Activated B cell treated with CpG ODN at 0.5 μM for 24 hours (primary cell): Measurements from ENCODE around the gene TGFBR1. TPM values are rescaled to one million over a fixed set of nuclear protein-coding genes. Genes with fewer than 3 reads are reported as not detected.

ENCODE experiments used
- ATAC-seq: fragments of 200-7000 bp; cut with Tn5 transposase; one replicate; pipeline ENCODE4 v1.10.0; 2021; ENCODE audit warnings: low read depth, mild to moderate bottlenecking, moderate library complexity
- CTCF ChIA-PET: fragments of 350-600 bp; sonication (Branson Sonifier 250); formaldehyde crosslinking; loops from one replicate; lab custom pipeline; 2021; ENCODE audit warnings: antibody characterized with exemption; lab: Charles Lee
- POLR2A ChIA-PET: fragments of 350-600 bp; sonication (Branson Sonifier 250); formaldehyde crosslinking; loops from one replicate; lab custom pipeline; 2021; ENCODE audit warnings: antibody characterized with exemption; lab: Charles Lee
- DNase-seq: peaks from one replicate; pipeline ENCODE4 v3.0.0; 2022
- H3K27ac Mint-ChIP-seq: one replicate; pipeline ENCODE4 v1.8.0; 2020; ENCODE audit warnings: mixed read lengths
- H3K27me3 Mint-ChIP-seq: one replicate; pipeline ENCODE4 v1.8.0; 2021; ENCODE audit warnings: mixed read lengths
- H3K36me3 Mint-ChIP-seq: one replicate; pipeline ENCODE4 v1.8.0; 2021; ENCODE audit warnings: low read depth, mixed read lengths
- H3K4me1 Mint-ChIP-seq: one replicate; pipeline ENCODE4 v1.8.0; 2021; ENCODE audit warnings: mixed read lengths
- H3K4me3 Mint-ChIP-seq: one replicate; pipeline ENCODE4 v1.8.0; 2020; ENCODE audit warnings: mild to moderate bottlenecking, mixed read lengths
- H3K9me3 Mint-ChIP-seq: one replicate; pipeline ENCODE4 v1.8.0; 2020; ENCODE audit warnings: mixed read lengths
- intact Hi-C: fragments of 100-400 bp; cut with micrococcal nuclease; formaldehyde crosslinking; loops from one replicate; pipeline ENCODE4 v1.15.1; 2024
- total RNA-seq: library from RNA; stranded (reverse); gene quantifications from 2 replicates; pipeline ENCODE4 v1.2.3, GENCODE V29; 2022
- TF ChIP-seq, protein P1 (sequence below): fragments of 200-600 bp; IDR thresholded peaks from one replicate; pipeline ENCODE4 v1.8.0; 2022; ENCODE audit warnings: antibody characterized with exemption, mild to moderate bottlenecking

Gene TGFBR1
- total RNA-seq, 1 donor from 2014 or later, result 65.3 TPM

GRCh38 chr9:99101271-99101670 is 3.6 kb upstream of the TGFBR1 start:
- intact Hi-C loops, result no loop called here
- peaks cover 6% of the 10 kb centered on the region for H3K9me3 Mint-ChIP-seq
- ATAC-seq (no peak), DNase-seq (no peak)
- ChIA-PET POLR2A (no interaction called here), CTCF (interaction anchor here (1.4 kb wide), 1 partner anchor 104 kb away, joined by 3 read pairs; no protein-coding TSS in a partner anchor)
- TF ChIP-seq, protein P1, sequence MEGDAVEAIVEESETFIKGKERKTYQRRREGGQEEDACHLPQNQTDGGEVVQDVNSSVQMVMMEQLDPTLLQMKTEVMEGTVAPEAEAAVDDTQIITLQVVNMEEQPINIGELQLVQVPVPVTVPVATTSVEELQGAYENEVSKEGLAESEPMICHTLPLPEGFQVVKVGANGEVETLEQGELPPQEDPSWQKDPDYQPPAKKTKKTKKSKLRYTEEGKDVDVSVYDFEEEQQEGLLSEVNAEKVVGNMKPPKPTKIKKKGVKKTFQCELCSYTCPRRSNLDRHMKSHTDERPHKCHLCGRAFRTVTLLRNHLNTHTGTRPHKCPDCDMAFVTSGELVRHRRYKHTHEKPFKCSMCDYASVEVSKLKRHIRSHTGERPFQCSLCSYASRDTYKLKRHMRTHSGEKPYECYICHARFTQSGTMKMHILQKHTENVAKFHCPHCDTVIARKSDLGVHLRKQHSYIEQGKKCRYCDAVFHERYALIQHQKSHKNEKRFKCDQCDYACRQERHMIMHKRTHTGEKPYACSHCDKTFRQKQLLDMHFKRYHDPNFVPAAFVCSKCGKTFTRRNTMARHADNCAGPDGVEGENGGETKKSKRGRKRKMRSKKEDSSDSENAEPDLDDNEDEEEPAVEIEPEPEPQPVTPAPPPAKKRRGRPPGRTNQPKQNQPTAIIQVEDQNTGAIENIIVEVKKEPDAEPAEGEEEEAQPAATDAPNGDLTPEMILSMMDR, result no peak
- H3K4me1 Mint-ChIP-seq, result peaks cover 17% of the 10 kb centered on the region
- H3K36me3 Mint-ChIP-seq, result no peaks in the 10 kb centered on the region
- H3K27me3 Mint-ChIP-seq, result no peaks in the 10 kb centered on the region
- no peak overlapping the region for H3K27ac Mint-ChIP-seq
- H3K4me3 Mint-ChIP-seq, result no peak overlapping the region

- ATAC-seq (no peak), DNase-seq (no peak)
- Mint-ChIP-seq H3K4me3 (no peak overlapping the region), H3K4me1 (peaks cover 22% of the 10 kb centered on the region), H3K36me3 (no peaks in the 10 kb centered on the region), H3K27me3 (no peaks in the 10 kb centered on the region), H3K27ac (no peak overlapping the region), H3K9me3 (peaks cover 6% of the 10 kb centered on the region)
- ChIA-PET CTCF (interaction anchor here (1.1 to 1.4 kb wide), 2 partner anchors 39 to 104 kb away, joined by 3 read pairs; no protein-coding TSS in a partner anchor), POLR2A (no interaction called here)
- TF ChIP-seq, protein P1, result no peak
- intact Hi-C loops, result no loop called here
Observed at GRCh38 chr9:99101812-99102211, 3.1 kb upstream of the TGFBR1 start.

GRCh38 chr9:99103054-99103895 is 1.6 kb upstream of the TGFBR1 start:
- no peak for DNase-seq
- Mint-ChIP-seq H3K9me3 (peaks cover 6% of the 10 kb centered on the region), H3K36me3 (no peaks in the 10 kb centered on the region), H3K27ac (peak overlapping the region; percentile 83), H3K4me1 (peaks cover 37% of the 10 kb centered on the region), H3K27me3 (no peaks in the 10 kb centered on the region), H3K4me3 (peak overlapping the region; percentile 89)
- ATAC-seq, result no peak
- intact Hi-C loops, result no loop called here
- ChIA-PET CTCF (interaction anchor here (1.0 to 2.1 kb wide), 7 partner anchors 27 to 106 kb away, joined by 3 to 15 read pairs (median 9); no protein-coding TSS in a partner anchor), POLR2A (interaction anchor here (1.7 to 4.8 kb wide), 6 partner anchors 10 to 109 kb away, joined by 8 to 54 read pairs (median 14); no protein-coding TSS in a partner anchor)
- TF ChIP-seq, protein P1, result no peak

GRCh38 chr9:99103901-99104458 is 933 bp upstream of the TGFBR1 start:
- TF ChIP-seq, protein P1, result no peak
- no peak for ATAC-seq
- Mint-ChIP-seq H3K9me3 (peaks cover 6% of the 10 kb centered on the region), H3K4me3 (peak overlapping the region; percentile 89), H3K27ac (peak overlapping the region; percentile 83), H3K27me3 (no peaks in the 10 kb centered on the region), H3K4me1 (peaks cover 44% of the 10 kb centered on the region), H3K36me3 (no peaks in the 10 kb centered on the region)
- DNase-seq, result no peak
- POLR2A ChIA-PET, result interaction anchor here (0.6 to 4.8 kb wide), 13 partner anchors 10 to 718 kb away, joined by 3 to 54 read pairs (median 8); no protein-coding TSS in a partner anchor
- intact Hi-C loops, result loop anchor here (1.0 to 2.0 kb wide), 7 partner anchors 26 to 803 kb away; partner anchors contain the start of gene STX17
- CTCF ChIA-PET, result interaction anchor here (1.0 to 2.1 kb wide), 6 partner anchors 27 to 107 kb away, joined by 3 to 15 read pairs (median 10); no protein-coding TSS in a partner anchor
